HepG2 (cell line): ENCODE results near the gene ZNF428. TPM values are rescaled to one million over a fixed set of nuclear protein-coding genes. Genes with fewer than 3 reads are reported as not detected.

Experiments used
- ATAC-seq: fragments of 200-7000 bp; cut with Tn5 transposase; 3 replicates; pipeline ENCODE4 v1.9.1; 2020; ENCODE audit warnings: mild to moderate bottlenecking, moderate library complexity
- BruUV-seq: library from RNA; stranded (reverse); fragments of 400-500 nt; replicated peaks from 2 replicates; lab custom pipeline; 2021; lab: Mats Ljungman, UMichigan
- CTCF ChIA-PET: fragments of 300-600 bp; formaldehyde crosslinking; extraction: SDS; loops from one replicate; lab custom pipeline; 2021; ENCODE audit warnings: low total read pairs, inconsistent platforms, low intra/inter-chr PET ratio; lab: Yijun Ruan, JAX
- POLR2A ChIA-PET: fragments of 350-600 bp; sonication (Branson Sonifier 250); formaldehyde crosslinking; loops from one replicate; lab custom pipeline; 2020; ENCODE audit warnings: antibody characterized with exemption, inconsistent platforms; lab: Yijun Ruan, JAX
- DNase-seq: peaks from one replicate; pipeline ENCODE4 v3.0.0-alpha.2; 2015; ENCODE audit warnings: low spot score
- FAIRE-seq: peaks from 3 replicates; lab custom pipeline; 2011; peaks lifted over from hg19 to GRCh38; lab: Jason Lieb, UNC
- H2AFZ ChIP-seq: one replicate; pipeline ENCODE4 v1.6.1; 2011; ENCODE audit warnings: low read length, inconsistent platforms
- H3K27ac ChIP-seq: fragments of 300-600 bp; 3 replicates; pipeline ENCODE4 v1.8.0; 2011; ENCODE audit warnings: mixed run types, mild to moderate bottlenecking, mixed read lengths, low read length, inconsistent platforms; ENCODE audit not compliant: insufficient read depth; ENCODE audit errors: extremely low read length
- H3K27me3 ChIP-seq, 2 experiments: fragments of 200-600 bp in 1 of 2; 2 replicates in 1 of 2; 3 replicates in 1 of 2; pipeline versions ENCODE4 v1.6.0 to v1.8.0; 2011; ENCODE audit warnings: low read length in 2 of 2, mild to moderate bottlenecking in 2 of 2, moderate library complexity in 2 of 2, inconsistent platforms in 1 of 2; ENCODE audit not compliant: insufficient read depth in 2 of 2, control insufficient read depth in 1 of 2
- H3K36me3 ChIP-seq, 2 experiments: fragments of 200-600 bp in 1 of 2; replicated peaks in 1 of 2; 2 replicates in 1 of 2; 3 replicates in 1 of 2; pipeline versions ENCODE4 v1.5.1 to v1.8.0; 2011; ENCODE audit warnings: low read length in 2 of 2, inconsistent platforms in 1 of 2; ENCODE audit not compliant: insufficient read depth in 2 of 2, control insufficient read depth in 1 of 2
- H3K4me1 ChIP-seq: 2 replicates; pipeline ENCODE4 v1.5.1; 2012; ENCODE audit warnings: low read length, inconsistent platforms; ENCODE audit not compliant: insufficient read depth
- H3K4me2 ChIP-seq: 2 replicates; pipeline ENCODE4 v1.6.0; 2011; ENCODE audit warnings: low read depth, low read length, inconsistent platforms
- H3K4me3 ChIP-seq, 3 experiments: fragments of 200-600 bp in 1 of 3; sonication (generic), shearing (Covaris generic) in 1 of 3; replicated peaks in 1 of 3; 2 replicates each; pipeline ENCODE4 v1.5.1; 2011 to 2016; ENCODE audit warnings: low read length in 3 of 3, inconsistent platforms in 2 of 3, low read depth in 2 of 3, mild to moderate bottlenecking in 2 of 3, control low read depth in 1 of 3, mixed read lengths in 1 of 3; ENCODE audit not compliant: insufficient read depth in 1 of 3
- H3K79me2 ChIP-seq: one replicate; pipeline ENCODE4 v1.6.1; 2011; ENCODE audit warnings: low read length, inconsistent platforms; ENCODE audit not compliant: insufficient read depth
- H3K9ac ChIP-seq: 2 replicates; pipeline ENCODE4 v1.6.0; 2011; ENCODE audit warnings: mild to moderate bottlenecking, low read depth, low read length, inconsistent platforms; ENCODE audit not compliant: insufficient read depth
- H3K9me3 ChIP-seq: 2 replicates; pipeline ENCODE4 v1.5.1; 2012; ENCODE audit warnings: mild to moderate bottlenecking, low read length
- H4K20me1 ChIP-seq: 2 replicates; pipeline ENCODE4 v1.6.0; 2011; ENCODE audit warnings: inconsistent platforms, mild to moderate bottlenecking, low read length, moderate library complexity; ENCODE audit not compliant: insufficient read depth
- TBL1XR1 ChIP-seq: fragments of 150-350 bp; IDR thresholded peaks from 2 replicates; pipeline ENCODE4 v1.6.1; 2014; ENCODE audit warnings: borderline replicate concordance, low read length; ENCODE audit not compliant: partially characterized antibody
- ZNF563 ChIP-seq: sonication (generic); formaldehyde crosslinking; IDR thresholded peaks from 2 replicates; pipeline ENCODE4 v1.8.0; 2022; ENCODE audit warnings: mild to moderate bottlenecking, moderate library complexity, missing genetic modification reagents
- WGBS: methylation state at CpG from one replicate; pipeline ENCODE4 v1.1.6; 2017; ENCODE audit warnings: low lambda C conversion rate; 5-methylcytosine and 5-hydroxymethylcytosine counted together
- in situ Hi-C: cut with HindIII; loops from 2 replicates; pipeline ENCODE4 v1.10.0; 2017; ENCODE audit warnings: low pct_unique_long_range_greater_than_20kb; ENCODE audit not compliant: extremely low pct_ligation_motif_present
- intact Hi-C: fragments of 100-400 bp; cut with micrococcal nuclease; formaldehyde crosslinking; loops from one replicate; pipeline ENCODE4 v1.10.0; 2022; ENCODE audit not compliant: unreplicated experiment
- polyA plus RNA-seq, 8 experiments: library from polyadenylated mRNA; depleted of rRNA in 3 of 8; stranded (reverse) in 7 of 8; unstranded in 1 of 8; fragments of >200 nt; fragmentation: Illumina TruSeq in 4 of 8; extraction: Trizol in 4 of 8; gene quantifications; 2 replicates each; pipeline versions ENCODE4 v1.2.1 to v1.2.3, GENCODE V29; 2011 to 2016; ENCODE audit warnings: low read depth in 4 of 8, missing spikeins in 1 of 8, mixed read lengths in 1 of 8; ENCODE audit not compliant: insufficient read depth in 1 of 8
- total RNA-seq, 5 experiments: library from RNA; depleted of rRNA; stranded (reverse); fragments of >200 nt; fragmentation: Illumina TruSeq; extraction: Trizol; gene quantifications; 2 replicates each; pipeline ENCODE4 v1.2.3, GENCODE V29; 2016; ENCODE audit warnings: low read depth in 1 of 5
- TF ChIP-seq, protein P1 (sequence below): IDR thresholded peaks from 2 replicates; pipeline ENCODE4 v1.6.1; 2016

Gene ZNF428
- total and polyA plus RNA-seq, 2 of the 13 experiments (the other 11 are each of a cell fraction or from before 2014, with no cell fraction given): 10.4 to 26.9 TPM

- Histone ChIP-seq H3K27ac (no peak overlapping the region), H2AFZ (no peak overlapping the region), H4K20me1 (no peaks in the 10 kb centered on the region), H3K27me3 (no peaks in the 10 kb centered on the region; a peak in 1 of 5 replicates), H3K4me3 (no peak overlapping the region), H3K36me3 (no peaks in the 10 kb centered on the region), H3K4me2 (no peak overlapping the region), H3K9ac (no peak overlapping the region), H3K9me3 (no peaks in the 10 kb centered on the region), H3K79me2 (no peaks in the 10 kb centered on the region), H3K4me1 (no peaks in the 10 kb centered on the region)
- intact Hi-C loops (loop anchor here (10.0 kb wide), 1 partner anchor 104 kb away; no protein-coding TSS in a partner anchor), in situ Hi-C loops (no loop called here)
- no TSS peak for BruUV-seq
- ATAC-seq (no peak), DNase-seq (no peak), FAIRE-seq (no peak)
- CTCF ChIA-PET: no interaction called here
- POLR2A ChIA-PET: no interaction called here
- TF ChIP-seq, protein P1, sequence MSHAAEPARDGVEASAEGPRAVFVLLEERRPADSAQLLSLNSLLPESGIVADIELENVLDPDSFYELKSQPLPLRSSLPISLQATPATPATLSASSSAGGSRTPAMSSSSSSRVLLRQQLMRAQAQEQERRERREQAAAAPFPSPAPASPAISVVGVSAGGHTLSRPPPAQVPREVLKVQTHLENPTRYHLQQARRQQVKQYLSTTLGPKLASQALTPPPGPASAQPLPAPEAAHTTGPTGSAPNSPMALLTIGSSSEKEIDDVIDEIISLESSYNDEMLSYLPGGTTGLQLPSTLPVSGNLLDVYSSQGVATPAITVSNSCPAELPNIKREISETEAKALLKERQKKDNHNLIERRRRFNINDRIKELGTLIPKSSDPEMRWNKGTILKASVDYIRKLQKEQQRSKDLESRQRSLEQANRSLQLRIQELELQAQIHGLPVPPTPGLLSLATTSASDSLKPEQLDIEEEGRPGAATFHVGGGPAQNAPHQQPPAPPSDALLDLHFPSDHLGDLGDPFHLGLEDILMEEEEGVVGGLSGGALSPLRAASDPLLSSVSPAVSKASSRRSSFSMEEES (CRISPR knock-in tag): no peak
- TF ChIP-seq TBL1XR1: no peak
- WGBS: 92% methylated on average over 6 of the region's 6 CpGs
These were observed 41.5 kb upstream of the ZNF428 start for GRCh38 chr19:43660971-43661360.

DNA sequence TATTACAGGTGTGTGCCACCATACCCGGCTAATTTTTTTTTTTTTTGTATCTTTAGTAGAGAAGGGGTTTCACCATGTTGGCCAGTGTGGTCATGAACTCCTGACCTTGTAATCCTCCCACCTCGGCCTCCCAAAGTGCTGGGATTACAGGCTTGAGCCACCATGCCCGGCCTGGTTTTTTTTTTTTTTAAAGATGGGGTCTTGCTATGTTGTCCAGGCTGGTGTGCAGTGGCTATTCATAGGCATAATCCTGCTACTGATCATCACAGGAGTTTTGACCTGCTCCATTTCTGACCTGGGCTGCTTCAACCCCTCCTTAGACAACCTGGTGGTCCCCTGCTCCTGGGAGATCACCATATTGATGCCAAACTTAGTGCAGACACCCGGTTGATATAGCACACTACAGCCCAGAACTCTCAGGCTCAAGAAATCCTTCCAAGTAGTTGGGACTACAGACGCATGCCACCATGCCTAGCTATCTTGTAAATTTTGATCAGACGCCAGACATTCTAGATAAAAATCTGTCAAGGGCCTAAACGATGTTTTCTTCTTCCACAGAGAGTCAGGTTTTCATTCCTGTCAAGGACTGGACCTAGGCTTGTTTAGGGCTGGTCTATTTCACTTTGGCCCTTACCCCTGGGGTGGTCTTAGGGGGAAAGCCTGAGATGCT is 41.0 kb upstream of the ZNF428 start:
- Histone ChIP-seq H3K27me3 (no peaks in the 10 kb centered on the region; a peak in 1 of 5 replicates), H2AFZ (no peak overlapping the region), H3K4me3 (no peak overlapping the region), H4K20me1 (no peaks in the 10 kb centered on the region), H3K79me2 (no peaks in the 10 kb centered on the region), H3K9me3 (no peaks in the 10 kb centered on the region), H3K36me3 (no peaks in the 10 kb centered on the region), H3K27ac (no peak overlapping the region), H3K4me2 (no peak overlapping the region), H3K4me1 (no peaks in the 10 kb centered on the region), H3K9ac (no peak overlapping the region)
- intact Hi-C loops (loop anchor here (10.0 kb wide), 1 partner anchor 104 kb away; no protein-coding TSS in a partner anchor), in situ Hi-C loops (no loop called here)
- FAIRE-seq: no peak
- ChIA-PET CTCF (no interaction called here), POLR2A (no interaction called here)
- WGBS: 78% methylated on average over 7 of the region's 7 CpGs
- TF ChIP-seq ZNF563: no peak
- DNase-seq: no peak
- ATAC-seq: no peak
- no TSS peak for BruUV-seq
